ENCODE results near the gene SH3PXD2A.

Gene SH3PXD2A

GRCh38 chr10:103852189-103852711 lies 3.1 kb downstream of the SH3PXD2A start:
- H3K4me3 ChIP-seq (replicated peaks in 1 of 2; ENCODE audit: low read depth in 2 of 2, low read length in 2 of 2), result no peak overlapping the region
- peak; percentile 57 to 70 for DNase-seq (ENCODE audit: low read depth in 2 of 2)
- no peak for TF ChIP-seq CTCF (IDR thresholded peaks at IDR 0.05; ENCODE audit: low read depth, low read length)

GRCh38 chr10:103851261-103851660 lies 4.1 kb downstream of the SH3PXD2A start:
- H3K4me3 ChIP-seq (replicated peaks in 1 of 2; ENCODE audit: low read depth in 2 of 2, low read length in 2 of 2), result no peak overlapping the region
- TF ChIP-seq CTCF (IDR thresholded peaks at IDR 0.05; ENCODE audit: low read depth, low read length), result no peak
- DNase-seq (ENCODE audit: low read depth in 2 of 2), result no peak

GRCh38 chr10:103850572-103850895 lies 4.8 kb downstream of the SH3PXD2A start:
- TF ChIP-seq CTCF (IDR thresholded peaks at IDR 0.05; ENCODE audit: low read depth, low read length), result no peak
- no peak for DNase-seq (ENCODE audit: low read depth in 2 of 2)
- H3K4me3 ChIP-seq (replicated peaks in 1 of 2; ENCODE audit: low read depth in 2 of 2, low read length in 2 of 2), result peak overlapping the region in 1 of 2 donors; percentile 31

GRCh38 chr10:103849880-103850571 lies 5.3 kb downstream of the SH3PXD2A start:
- no peak for TF ChIP-seq CTCF (IDR thresholded peaks at IDR 0.05; ENCODE audit: low read depth, low read length)
- DNase-seq (ENCODE audit: low read depth in 2 of 2), result peak; percentile 71 to 95
- peak overlapping the region in 1 of 2 donors; percentile 31 for H3K4me3 ChIP-seq (replicated peaks in 1 of 2; ENCODE audit: low read depth in 2 of 2, low read length in 2 of 2)

GRCh38 chr10:103849212-103849877 lies 6.0 kb downstream of the SH3PXD2A start:
- no peak for DNase-seq (ENCODE audit: low read depth in 2 of 2)

GRCh38 chr10:103847909-103848468 lies 7.4 kb downstream of the SH3PXD2A start:
- no peak overlapping the region for H3K4me3 ChIP-seq (replicated peaks in 1 of 2; ENCODE audit: low read depth in 2 of 2, low read length in 2 of 2)
- no peak for DNase-seq (ENCODE audit: low read depth in 2 of 2)
- peak; percentile 41 for TF ChIP-seq CTCF (IDR thresholded peaks at IDR 0.05; ENCODE audit: low read depth, low read length)

More at GRCh38 chr10:103849212-103849877, 6.0 kb downstream of the SH3PXD2A start:
- peak overlapping the region in 1 of 2 donors; percentile 31 for H3K4me3 ChIP-seq (replicated peaks in 1 of 2; ENCODE audit: low read depth in 2 of 2, low read length in 2 of 2)
- no peak for TF ChIP-seq CTCF (IDR thresholded peaks at IDR 0.05; ENCODE audit: low read depth, low read length)

Data from cardiac fibroblast (primary cell).